ENCODE data around the gene CTR9. TPM values are rescaled to one million over a fixed set of nuclear protein-coding genes. Genes with fewer than 3 reads are reported as not detected.

Gene CTR9
- total RNA-seq, 1 donor = 30.5 TPM

- no peak overlapping the region for H3K4me3 ChIP-seq (ENCODE audit: low read depth, low read length)
- TF ChIP-seq CTCF (IDR thresholded peaks at IDR 0.05; ENCODE audit: insufficient read depth, low read length) = no peak
- no peak for DNase-seq (ENCODE audit: low read depth)
These were observed 23.7 kb upstream of the CTR9 start for GRCh38 chr11:10727146-10727851.

DNA sequence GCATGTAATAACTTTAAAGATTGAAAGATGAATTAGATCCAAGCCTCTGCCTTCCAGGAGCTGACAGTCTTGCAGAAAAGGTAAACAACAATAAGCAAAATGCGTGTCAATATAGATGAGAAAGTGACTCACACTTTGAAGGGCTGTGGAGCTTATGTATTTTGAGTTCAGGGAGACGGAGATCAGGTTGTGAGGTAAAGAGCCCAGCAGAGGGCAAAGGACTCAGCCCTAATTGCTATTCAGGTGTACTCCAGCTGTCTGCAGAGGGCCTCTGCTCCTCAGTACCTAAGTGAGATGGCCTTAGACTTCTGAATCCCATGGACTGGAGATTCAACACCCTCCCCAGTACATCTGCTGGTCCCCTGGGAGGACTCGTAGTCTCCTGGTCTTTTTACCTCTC lies 22.9 kb upstream of the CTR9 start:
- TF ChIP-seq CTCF (IDR thresholded peaks at IDR 0.05; ENCODE audit: insufficient read depth, low read length) = no peak
- DNase-seq (ENCODE audit: low read depth) = no peak

DNA sequence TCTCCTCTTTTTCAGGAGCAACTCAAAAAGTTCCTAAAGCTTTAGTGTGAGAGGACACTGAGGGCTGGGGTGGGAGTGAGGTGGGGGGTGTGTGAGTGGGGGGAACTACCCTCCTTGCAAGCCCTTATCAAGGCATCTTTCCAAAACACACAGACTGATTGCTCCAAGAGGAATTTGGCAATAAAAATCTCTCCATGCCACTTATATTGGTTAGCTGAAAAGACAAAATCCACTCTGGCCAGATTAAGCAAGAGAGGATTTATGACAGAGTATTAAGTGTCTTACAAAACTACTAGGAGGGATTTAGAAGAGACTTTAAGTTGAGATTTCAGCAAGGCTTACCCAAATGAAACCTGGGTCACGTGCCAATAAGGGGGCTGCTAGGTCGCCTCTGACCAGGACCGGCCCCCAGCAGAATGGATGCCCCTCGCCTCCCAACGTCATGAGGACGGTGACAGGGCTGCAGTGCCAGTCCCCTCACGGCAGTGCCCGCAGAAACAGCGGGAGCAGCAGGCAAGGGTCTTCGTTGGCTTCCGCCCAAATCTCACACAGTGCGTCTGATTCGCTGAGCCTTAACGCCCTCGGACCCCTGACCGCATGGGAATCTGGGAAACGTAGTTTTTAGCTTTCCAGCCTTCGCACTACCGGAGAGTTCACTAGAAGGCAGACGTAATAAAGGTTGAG lies 22.1 kb upstream of the CTR9 start:
- no peak for TF ChIP-seq CTCF (IDR thresholded peaks at IDR 0.05; ENCODE audit: insufficient read depth, low read length)
- peak; percentile 52 for DNase-seq (ENCODE audit: low read depth)
- H3K4me3 ChIP-seq (ENCODE audit: low read depth, low read length) = no peak overlapping the region

More for the DNA sequence above, 22.9 kb upstream of the CTR9 start:
- no peak overlapping the region for H3K4me3 ChIP-seq (ENCODE audit: low read depth, low read length)

- TF ChIP-seq CTCF (IDR thresholded peaks at IDR 0.05; ENCODE audit: insufficient read depth, low read length) = no peak
- no peak overlapping the region for H3K4me3 ChIP-seq (ENCODE audit: low read depth, low read length)
- no peak for DNase-seq (ENCODE audit: low read depth)
These were observed 20.9 kb upstream of the CTR9 start for GRCh38 chr11:10730151-10730550.

DNA sequence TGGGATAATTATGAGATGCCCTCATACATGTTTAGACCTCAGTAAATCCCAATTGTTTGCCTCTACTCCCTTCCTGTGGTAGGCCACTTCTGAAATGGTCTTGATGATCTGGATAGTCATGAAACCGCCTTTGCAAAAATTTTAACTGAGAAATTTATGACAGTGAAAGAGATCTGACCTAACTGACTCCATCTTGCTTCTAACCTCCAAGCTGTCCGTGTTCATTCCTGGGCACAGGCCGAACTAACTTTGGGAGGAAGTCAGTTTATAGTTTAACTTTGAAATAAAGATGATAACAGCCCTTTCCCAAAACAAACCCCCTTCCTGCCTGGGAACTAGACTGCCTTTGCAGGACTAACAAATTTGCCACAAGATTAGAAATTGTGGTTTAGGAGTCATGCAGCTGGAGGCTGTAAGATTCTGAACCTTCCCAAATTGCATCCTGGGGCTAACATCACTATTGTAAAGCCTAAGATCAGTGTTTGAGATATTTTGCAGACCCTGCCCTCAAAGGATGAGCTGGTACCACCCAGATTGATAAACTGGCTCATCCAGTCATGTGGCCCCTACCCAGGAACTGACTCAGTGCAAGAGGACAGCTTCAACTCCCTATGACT lies 19.9 kb upstream of the CTR9 start:
- TF ChIP-seq CTCF (IDR thresholded peaks at IDR 0.05; ENCODE audit: insufficient read depth, low read length) = no peak
- DNase-seq (ENCODE audit: low read depth) = no peak
- no peak overlapping the region for H3K4me3 ChIP-seq (ENCODE audit: low read depth, low read length)

DNA sequence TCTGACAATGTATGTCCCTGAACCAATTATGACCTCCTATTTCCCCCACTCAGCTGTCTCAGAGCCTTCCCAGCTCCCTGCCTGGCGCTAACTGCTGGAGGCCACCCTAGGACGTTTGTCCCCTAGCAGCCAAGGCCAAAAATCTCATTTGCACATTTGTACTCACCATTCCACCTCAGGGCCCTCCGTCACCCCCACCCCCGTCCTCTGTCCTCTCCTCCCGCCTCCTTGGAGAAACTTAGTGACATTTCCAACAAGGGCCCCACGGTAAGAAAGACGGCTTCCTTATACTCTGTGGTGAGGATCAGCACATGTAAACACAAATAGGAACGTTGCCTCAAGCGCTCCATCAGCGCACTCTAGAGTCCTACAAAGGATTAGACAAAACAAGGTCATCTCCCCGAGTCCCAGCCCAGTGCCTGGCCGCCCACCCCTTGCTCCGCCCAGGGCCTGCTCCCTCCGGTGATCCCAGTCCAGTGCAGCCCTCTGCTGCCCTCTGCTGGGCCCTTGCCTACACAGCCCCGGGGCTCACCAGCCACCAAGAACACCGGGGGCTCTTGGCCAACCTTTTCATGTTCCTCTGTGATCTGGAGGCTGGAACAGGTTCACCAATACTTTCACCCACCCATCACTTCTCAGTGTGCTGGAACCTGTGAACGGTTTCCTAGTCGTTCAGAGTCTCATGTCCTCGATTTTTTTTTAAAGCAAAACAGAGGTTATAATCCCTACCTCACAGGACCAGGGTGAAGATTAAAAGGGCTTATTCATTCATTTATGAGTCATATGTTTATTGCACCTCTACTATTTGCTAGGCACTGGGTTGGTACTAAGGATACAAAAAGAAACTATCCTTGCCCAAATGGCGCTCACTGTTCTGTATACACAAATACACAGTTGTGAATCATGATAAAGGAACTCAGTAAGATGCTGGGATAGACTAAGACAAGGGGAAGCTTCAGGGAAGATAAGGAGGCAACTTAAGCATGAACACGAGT lies 15.3 kb upstream of the CTR9 start:
- peak overlapping the region; percentile 45 for H3K4me3 ChIP-seq (ENCODE audit: low read depth, low read length)
- DNase-seq (ENCODE audit: low read depth) = peak; percentile 98
- peak; percentile 97 for TF ChIP-seq CTCF (IDR thresholded peaks at IDR 0.05; ENCODE audit: insufficient read depth, low read length)

All from fibroblast of the aortic adventitia (primary cell).